GM19351 (cell line): ENCODE data around the gene ZBTB32.
"Not testable (repeated sequence)": the region's sequence is repeated elsewhere in the genome, so short reads cannot be mapped to it uniquely, and the experiment has no call there.

Experiments used
- ATAC-seq: cut with Tn5 transposase; IDR thresholded peaks from one replicate; pipeline ENCODE4 v1.9.1; 2021; ENCODE audit warnings: mild to moderate bottlenecking, moderate library complexity; ENCODE audit not compliant: unreplicated experiment

Gene ZBTB32

GRCh38 chr19:35719402-35720162 is 15.2 kb downstream of the ZBTB32 start:
- ATAC-seq = no peak

GRCh38 chr19:35720163-35720524 is 15.8 kb downstream of the ZBTB32 start:
- ATAC-seq = no peak

GRCh38 chr19:35720648-35721047 is 16.3 kb downstream of the ZBTB32 start:
- no peak for ATAC-seq

- no peak for ATAC-seq
These were observed 17.0 kb downstream of the ZBTB32 start for GRCh38 chr19:35721374-35721773.

GRCh38 chr19:35722461-35722860 is 18.1 kb downstream of the ZBTB32 start:
- ATAC-seq = no peak

- no peak for ATAC-seq
These were observed 18.5 kb downstream of the ZBTB32 start for GRCh38 chr19:35722897-35723296.

GRCh38 chr19:35723671-35724070 is 19.3 kb downstream of the ZBTB32 start:
- ATAC-seq = no peak

- ATAC-seq = not testable (repeated sequence)
These were observed 19.8 kb downstream of the ZBTB32 start for GRCh38 chr19:35724132-35724531.

- no peak for ATAC-seq
These were observed 20.2 kb downstream of the ZBTB32 start for GRCh38 chr19:35724560-35724959.

- ATAC-seq = no peak
These were observed 21.0 kb downstream of the ZBTB32 start for GRCh38 chr19:35725216-35725861.

- ATAC-seq = no peak
These were observed 22.9 kb downstream of the ZBTB32 start for GRCh38 chr19:35727053-35727955.

- no peak for ATAC-seq
These were observed 23.8 kb downstream of the ZBTB32 start for GRCh38 chr19:35727956-35728706.

GRCh38 chr19:35729021-35729420 is 24.7 kb downstream of the ZBTB32 start:
- no peak for ATAC-seq

GRCh38 chr19:35729763-35730162 is 25.4 kb downstream of the ZBTB32 start:
- no peak for ATAC-seq

- ATAC-seq = no peak
These were observed 26.0 kb downstream of the ZBTB32 start for GRCh38 chr19:35730326-35730725.

- ATAC-seq = no peak
These were observed 27.0 kb downstream of the ZBTB32 start for GRCh38 chr19:35731353-35731752.

GRCh38 chr19:35731779-35732405 is 27.5 kb downstream of the ZBTB32 start:
- no peak for ATAC-seq

- ATAC-seq = no peak
These were observed 28.3 kb downstream of the ZBTB32 start for GRCh38 chr19:35732540-35733179.

- no peak for ATAC-seq
These were observed 29.1 kb downstream of the ZBTB32 start for GRCh38 chr19:35733180-35734125.
